ENCODE data around the gene RAP1GAP.
"Not testable (repeated sequence)": the region's sequence is repeated elsewhere in the genome, so short reads cannot be mapped to it uniquely, and the experiment has no call there.

RAP1GAP gene

DNA sequence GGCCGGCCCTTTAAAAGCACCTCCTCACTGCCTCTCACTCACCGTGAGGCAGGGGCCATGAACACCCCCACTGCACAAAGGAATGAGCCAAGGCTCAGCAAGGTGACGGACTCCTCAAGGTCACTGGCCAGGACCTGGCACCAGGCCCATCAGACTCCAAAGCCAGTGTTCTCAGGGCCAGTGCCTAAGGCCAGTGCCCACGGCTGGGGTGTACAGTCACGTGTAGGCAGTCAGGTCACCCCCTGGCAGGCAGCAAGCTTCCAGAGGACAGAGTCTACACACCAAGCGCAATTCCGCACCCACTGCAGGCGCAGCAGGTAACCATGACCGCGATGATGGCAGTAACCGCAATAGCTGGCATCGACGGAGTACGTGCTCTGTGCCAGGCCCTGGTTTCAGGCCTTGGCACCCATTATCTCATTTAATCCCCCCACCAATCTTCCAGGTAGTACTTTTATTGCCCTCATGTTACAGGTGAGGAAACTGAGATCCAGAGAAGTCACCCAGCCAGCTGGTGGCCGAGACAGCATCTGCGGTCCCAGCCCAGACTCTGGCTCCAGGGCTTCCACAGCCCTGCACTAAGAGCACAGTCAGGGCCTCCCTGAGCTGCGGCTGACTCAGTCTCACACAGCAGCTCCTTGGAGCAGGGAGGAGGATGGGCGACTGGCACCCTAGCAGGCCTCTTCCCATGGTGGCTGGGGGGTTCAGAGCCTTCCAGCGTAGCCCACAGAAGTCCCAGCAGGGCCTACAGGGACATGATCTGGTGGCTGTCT lies 27.0 kb downstream of the RAP1GAP start:
- DNase-seq, result no peak

DNA sequence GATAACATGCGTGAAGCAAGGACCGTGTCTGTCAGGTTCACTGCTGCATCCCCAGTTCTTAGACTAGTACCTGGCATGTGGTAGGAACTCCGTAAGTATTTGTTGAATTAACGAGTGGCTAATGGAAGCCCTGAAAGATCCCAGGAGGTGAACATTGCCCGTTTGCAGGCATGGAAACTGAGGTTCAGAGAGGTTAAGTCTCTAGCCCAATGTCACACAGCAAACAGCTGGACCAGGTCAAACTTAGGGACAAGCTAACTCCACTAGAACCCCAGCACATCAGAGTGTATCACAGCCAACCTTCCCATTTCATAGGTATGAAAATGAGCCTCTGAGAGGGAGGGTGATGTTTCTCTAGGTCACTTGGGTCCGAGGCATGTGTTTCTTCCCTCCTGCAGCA lies 27.6 kb downstream of the RAP1GAP start:
- DNase-seq, result no peak

DNA sequence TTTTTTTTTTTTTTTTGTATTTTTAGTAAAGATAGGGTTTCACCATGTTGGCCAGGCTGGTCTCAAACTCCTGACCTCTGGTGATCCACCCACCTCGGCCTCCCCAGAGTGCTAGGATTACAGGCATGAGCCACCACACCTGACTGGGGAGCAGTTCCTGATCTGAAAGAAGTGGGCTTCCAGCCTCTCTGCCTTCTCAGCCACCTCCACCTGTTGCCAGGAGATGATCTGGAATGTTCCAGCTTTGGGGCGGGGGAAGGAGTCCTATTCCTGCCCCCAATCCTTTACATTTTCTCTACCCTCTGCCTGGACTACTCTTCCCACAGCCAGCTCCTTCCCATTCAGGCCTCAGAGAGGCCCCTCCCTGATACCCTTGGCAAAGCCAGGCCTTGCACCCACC lies 28.1 kb downstream of the RAP1GAP start:
- no peak for DNase-seq

- DNase-seq, result no peak
Observed at GRCh38 chr1:21640653-21641052, 28.5 kb downstream of the RAP1GAP start.

- no peak for DNase-seq
Observed at GRCh38 chr1:21639594-21640041, 29.5 kb downstream of the RAP1GAP start.

- no peak for DNase-seq
Observed at GRCh38 chr1:21638531-21639341, 30.4 kb downstream of the RAP1GAP start.

DNA sequence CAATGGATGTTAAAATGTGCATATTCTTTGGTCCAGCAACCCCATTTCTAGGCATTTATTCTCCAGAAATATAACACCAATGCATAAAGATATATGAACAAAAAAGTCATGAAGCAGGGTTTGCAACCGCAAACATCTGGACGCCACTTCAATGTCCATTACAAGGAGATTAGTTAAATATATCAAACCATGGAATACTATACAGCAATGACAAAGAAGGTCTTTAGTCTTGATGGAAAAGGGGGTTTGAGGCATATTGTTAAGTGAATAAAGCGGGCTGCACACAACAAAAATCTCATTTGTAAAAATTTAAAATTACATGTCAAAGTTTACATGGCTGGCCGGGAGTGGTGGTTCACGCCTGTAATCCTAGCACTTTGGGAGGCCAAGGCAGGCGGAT lies 31.6 kb downstream of the RAP1GAP start:
- DNase-seq, result no peak

GRCh38 chr1:21636029-21636428 lies 33.1 kb downstream of the RAP1GAP start:
- no peak for DNase-seq

- DNase-seq, result no peak
Observed at GRCh38 chr1:21634806-21635535, 34.2 kb downstream of the RAP1GAP start.

GRCh38 chr1:21633992-21634805 lies 35.0 kb downstream of the RAP1GAP start:
- DNase-seq, result no peak

GRCh38 chr1:21633141-21633755 lies 35.9 kb downstream of the RAP1GAP start:
- no peak for DNase-seq

- DNase-seq, result peak in 1 of 5 experiments; percentile 62
Observed at GRCh38 chr1:21631944-21632887, 36.9 kb downstream of the RAP1GAP start.

DNA sequence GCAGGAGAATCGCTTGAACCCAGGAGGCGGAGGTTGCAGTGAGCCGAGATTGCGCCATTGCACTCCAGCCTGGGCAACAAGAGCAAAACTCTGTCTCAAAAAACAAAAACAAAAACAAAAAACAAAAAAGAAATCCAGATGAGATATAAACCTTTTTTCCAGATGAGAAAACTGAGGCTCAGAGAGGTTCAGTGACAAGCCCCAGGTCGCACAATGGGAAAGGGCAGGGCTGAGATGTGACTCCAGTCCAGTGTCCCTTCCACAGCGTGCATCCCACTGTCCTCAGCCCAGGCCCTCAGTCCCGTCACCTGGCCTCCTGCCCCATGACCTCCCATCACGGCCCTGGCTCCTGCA lies 37.6 kb downstream of the RAP1GAP start:
- not testable (repeated sequence) for DNase-seq

DNA sequence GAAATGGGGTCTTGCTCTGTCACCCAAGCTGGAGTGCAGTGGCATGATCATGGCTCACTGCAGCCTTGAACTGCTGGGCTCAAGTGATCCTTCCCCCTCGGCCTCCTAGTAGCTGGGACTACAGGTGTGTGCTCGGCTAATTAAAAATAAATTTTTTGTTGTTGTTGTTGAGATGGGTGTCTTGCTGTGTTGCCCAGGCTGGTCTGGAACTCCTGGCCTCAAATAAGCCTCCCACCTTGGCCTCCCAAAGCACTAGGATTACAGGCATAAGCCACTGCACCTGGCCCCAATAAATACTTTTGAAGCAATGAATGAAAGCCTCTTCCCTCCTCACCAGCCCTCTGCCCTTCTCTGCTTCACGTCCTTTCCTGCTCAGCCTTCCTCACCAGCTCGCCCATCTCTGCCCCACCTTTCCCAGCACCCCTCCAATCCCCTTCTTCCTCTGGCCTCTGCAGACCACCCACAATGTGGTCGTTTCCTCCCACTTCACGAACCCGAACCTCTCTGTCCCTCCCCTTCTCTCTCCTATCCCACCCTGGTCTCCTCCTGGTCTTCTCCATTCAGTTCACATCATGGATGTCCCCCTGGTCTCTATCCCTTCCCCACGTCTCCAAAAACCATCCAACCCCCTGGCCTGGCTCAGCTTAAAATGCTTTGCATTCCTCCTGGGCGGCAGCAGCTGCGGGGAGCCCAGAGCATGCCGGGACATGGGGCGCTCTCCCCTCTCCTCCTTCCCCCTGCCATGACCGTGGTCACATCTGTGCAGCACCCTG lies 38.4 kb downstream of the RAP1GAP start:
- DNase-seq, result no peak

DNA sequence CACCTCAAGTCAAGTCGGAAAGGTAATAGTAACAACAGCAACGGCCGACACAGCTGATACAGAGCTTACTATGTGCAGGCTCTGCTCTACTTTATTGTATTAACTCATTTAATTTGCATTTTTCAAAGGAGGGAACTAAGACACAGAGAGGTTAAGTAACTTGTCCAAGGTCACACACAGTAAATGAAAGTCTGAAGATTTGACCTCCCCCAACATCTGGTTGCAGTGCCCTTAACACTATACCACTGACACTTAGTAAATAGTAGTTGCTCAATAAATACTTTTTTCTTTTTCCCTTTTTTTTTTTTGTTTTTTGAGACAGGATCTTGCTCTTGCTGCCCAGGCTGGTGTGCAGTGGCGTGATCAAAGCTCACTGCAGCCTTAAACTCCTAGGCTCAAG lies 39.2 kb downstream of the RAP1GAP start:
- no peak for DNase-seq

GRCh38 chr1:21628798-21629393 lies 40.3 kb downstream of the RAP1GAP start:
- DNase-seq, result no peak

- DNase-seq, result no peak
Observed at GRCh38 chr1:21626921-21627339, 42.2 kb downstream of the RAP1GAP start.

DNA sequence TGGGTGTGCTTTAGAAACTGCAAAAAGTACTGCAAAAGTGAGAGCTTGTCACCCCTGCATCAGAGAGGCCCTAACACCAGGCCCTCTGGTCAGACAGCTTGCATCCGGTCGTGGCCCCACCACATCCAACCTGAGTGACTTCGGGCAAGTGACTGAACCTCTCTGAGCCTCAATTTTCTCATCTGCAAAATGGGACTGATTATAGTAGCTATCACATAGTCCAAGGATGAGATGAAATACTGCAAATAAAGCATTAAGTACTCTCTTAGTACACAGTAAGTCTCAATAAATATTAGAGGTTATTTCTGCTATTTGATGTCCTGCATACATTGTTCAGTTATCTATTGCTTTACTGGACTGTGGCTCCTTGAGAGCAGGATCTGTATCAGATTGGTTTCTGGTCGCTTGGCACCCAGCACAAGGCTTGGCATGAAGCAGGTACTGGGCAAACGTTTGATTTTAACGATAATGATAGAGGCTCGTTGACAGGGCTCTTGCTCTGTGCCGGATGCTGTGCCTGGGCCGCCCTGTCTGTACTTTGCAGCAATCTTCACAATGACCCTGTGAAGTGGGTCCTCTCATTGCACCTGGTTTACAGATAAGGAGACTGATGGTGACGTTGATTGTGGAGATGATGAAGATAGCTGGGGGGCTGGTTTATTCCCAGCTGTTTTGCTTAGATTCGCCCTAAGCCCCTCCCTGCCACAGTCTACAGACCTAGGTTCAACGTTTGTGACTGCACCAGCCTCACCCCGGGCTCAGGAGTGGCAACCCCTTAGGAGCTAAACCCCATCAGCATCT lies 43.6 kb downstream of the RAP1GAP start:
- no peak for DNase-seq
